B cell (primary cell): ENCODE data around the gene BMP7.

Source experiments
- CTCF ChIP-seq: fragments of 200-600 bp; IDR thresholded peaks from one replicate; pipeline ENCODE4 v1.8.0; 2022; ENCODE audit warnings: antibody characterized with exemption, mild to moderate bottlenecking
- EZH2 ChIP-seq: IDR thresholded peaks from 2 replicates; pipeline ENCODE4 v1.6.1; 2012; ENCODE audit warnings: borderline replicate concordance, low read depth, mild to moderate bottlenecking, moderate library complexity, low read length; ENCODE audit not compliant: insufficient read depth, poor library complexity, severe bottlenecking

- TF ChIP-seq CTCF, result no peak
- no peak for TF ChIP-seq EZH2
These were observed 41.2 kb downstream of the BMP7 start for GRCh38 chr20:57225197-57225733.
